ENCODE results near the gene TMPRSS6.
A peak's percentile ranks its signal among the peaks of the same experiment; 100 is the strongest.

TMPRSS6 gene

GRCh38 chr22:37062702-37063381, 46.7 kb downstream of the TMPRSS6 start:
- DNase-seq, result no peak

GRCh38 chr22:37062376-37062675, 47.2 kb downstream of the TMPRSS6 start:
- DNase-seq, result no peak

GRCh38 chr22:37061611-37062375, 47.7 kb downstream of the TMPRSS6 start:
- DNase-seq, result no peak

- DNase-seq, result no peak
Measured at GRCh38 chr22:37060801-37061610, 48.5 kb downstream of the TMPRSS6 start.

GRCh38 chr22:37059876-37060449, 49.5 kb downstream of the TMPRSS6 start:
- DNase-seq, result no peak

- DNase-seq, result no peak
Measured at GRCh38 chr22:37058917-37059701, 50.4 kb downstream of the TMPRSS6 start.

- no peak for DNase-seq
Measured at GRCh38 chr22:37057796-37058510, 51.6 kb downstream of the TMPRSS6 start.

GRCh38 chr22:37057226-37057625, 52.3 kb downstream of the TMPRSS6 start:
- DNase-seq, result no peak

- no peak for DNase-seq
Measured at GRCh38 chr22:37056246-37056645, 53.3 kb downstream of the TMPRSS6 start.

- no peak for DNase-seq
Measured at GRCh38 chr22:37054600-37055365, 54.7 kb downstream of the TMPRSS6 start.

- DNase-seq, result no peak
Measured at GRCh38 chr22:37054056-37054395, 55.5 kb downstream of the TMPRSS6 start.

GRCh38 chr22:37053310-37054055, 56.0 kb downstream of the TMPRSS6 start:
- DNase-seq, result no peak

- no peak for DNase-seq
Measured at GRCh38 chr22:37052386-37053309, 56.9 kb downstream of the TMPRSS6 start.

GRCh38 chr22:37051391-37052385, 57.8 kb downstream of the TMPRSS6 start, which contains the start of gene KCTD17:
TSS of gene KCTD17 (plus strand) at chr22:37051742. CDS start at chr22:37051761, 19 bp downstream.
- DNase-seq, result peak; percentile 77

- DNase-seq, result no peak
Measured at GRCh38 chr22:37050913-37051312, 58.6 kb downstream of the TMPRSS6 start.

GRCh38 chr22:37049224-37049623, 60.3 kb downstream of the TMPRSS6 start:
- DNase-seq, result no peak

- DNase-seq, result no peak
Measured at GRCh38 chr22:37048133-37048532, 61.4 kb downstream of the TMPRSS6 start.

- DNase-seq, result no peak
Measured at GRCh38 chr22:37047006-37047405, 62.5 kb downstream of the TMPRSS6 start.
